Right ventricle myocardium superior (tissue), 1 donor: ENCODE data around the gene C5orf15. TPM values are rescaled to one million over a fixed set of nuclear protein-coding genes. Genes with fewer than 3 reads are reported as not detected.
"Not testable (repeated sequence)": the region's sequence is repeated elsewhere in the genome, so short reads cannot be mapped to it uniquely, and the experiment has no call there.

Experiments
- ATAC-seq: fragments of 200-7000 bp; cut with Tn5 transposase; one replicate; pipeline ENCODE4 v1.9.1; 2020; ENCODE audit warnings: mild to moderate bottlenecking; ENCODE audit not compliant: poor library complexity
- DNase-seq: peaks from one replicate; pipeline ENCODE4 v3.0.0-alpha.2; 2020
- intact Hi-C: fragments of 100-400 bp; cut with DNase I; formaldehyde crosslinking; loops from one replicate; pipeline ENCODE4 v1.11.2; 2022
- total RNA-seq: library from RNA; stranded (reverse); fragmentation: NEBNext Ultra II Directional; extraction: Animal tissue kit (Norgen Biotek cat#: 25700); gene quantifications from one replicate; pipeline ENCODE4 v1.2.1, GENCODE V29; 2021
- donor health status: DM: no; HTN: yes; CAD: no; lungs with severe emphysema.

C5orf15 gene
- total RNA-seq, 1 donor from 2014 or later: 34.8 TPM

DNA sequence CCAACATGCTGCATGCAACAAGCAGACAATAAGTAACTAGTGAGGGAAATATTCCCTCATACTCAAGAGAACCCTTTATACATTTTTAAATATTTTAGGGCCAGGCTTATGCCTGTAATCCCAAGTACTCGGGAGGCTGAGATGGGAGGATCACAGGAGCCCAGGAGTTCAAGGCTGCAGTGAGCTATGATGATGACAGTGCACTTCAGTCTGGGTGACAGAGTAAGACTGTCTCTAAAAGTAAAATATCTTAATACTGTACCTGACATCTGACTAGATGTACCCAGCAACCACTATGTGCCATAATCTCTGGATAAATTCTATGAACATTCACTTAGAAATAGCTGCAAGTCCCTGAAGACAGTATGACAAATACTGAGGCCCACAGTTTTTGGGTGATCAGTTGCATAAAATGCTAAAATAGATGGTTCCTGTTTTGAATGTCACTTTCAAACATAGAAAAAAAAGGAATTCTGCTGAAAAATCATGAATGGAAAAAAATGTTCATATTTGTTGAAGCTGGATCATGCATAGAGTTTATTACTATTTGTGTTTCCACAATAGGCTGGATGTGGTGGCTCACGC, 2.0 kb upstream of the C5orf15 start:
- intact Hi-C loops: no loop called here
- DNase-seq (no peak), ATAC-seq (no peak)

DNA sequence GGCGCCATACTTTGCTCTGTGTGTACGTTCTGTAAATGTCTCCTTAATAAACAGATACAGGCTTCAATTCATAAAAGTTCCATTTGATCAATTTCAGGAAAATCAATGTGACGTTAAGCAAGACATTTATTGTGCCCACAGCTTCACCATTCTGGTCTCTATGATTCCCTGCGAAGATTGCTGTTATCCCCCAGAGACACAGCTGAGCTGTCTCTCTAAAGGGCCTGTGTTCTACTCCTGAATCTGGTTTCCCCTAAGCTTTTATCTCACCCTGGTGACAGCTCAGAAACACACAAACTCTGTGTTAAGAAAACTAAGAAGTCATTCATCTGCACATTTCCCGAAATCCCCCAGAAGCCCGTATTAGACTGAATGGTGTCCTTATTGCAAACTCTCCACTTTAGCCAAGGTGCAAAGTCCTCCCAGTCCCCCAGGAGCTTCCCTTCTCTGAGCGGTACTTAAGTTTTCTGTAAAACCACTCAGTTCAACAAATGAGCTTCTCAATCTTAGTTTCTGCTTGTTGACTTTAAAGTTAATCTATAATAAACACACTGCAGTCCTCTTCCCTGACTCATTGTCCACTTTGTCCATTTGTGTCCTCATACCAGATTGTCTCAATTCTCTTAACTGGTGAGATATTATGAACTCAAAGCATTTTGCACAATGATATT, 1.4 kb upstream of the C5orf15 start:
- intact Hi-C loops: no loop called here
- ATAC-seq: no peak
- no peak for DNase-seq

DNA sequence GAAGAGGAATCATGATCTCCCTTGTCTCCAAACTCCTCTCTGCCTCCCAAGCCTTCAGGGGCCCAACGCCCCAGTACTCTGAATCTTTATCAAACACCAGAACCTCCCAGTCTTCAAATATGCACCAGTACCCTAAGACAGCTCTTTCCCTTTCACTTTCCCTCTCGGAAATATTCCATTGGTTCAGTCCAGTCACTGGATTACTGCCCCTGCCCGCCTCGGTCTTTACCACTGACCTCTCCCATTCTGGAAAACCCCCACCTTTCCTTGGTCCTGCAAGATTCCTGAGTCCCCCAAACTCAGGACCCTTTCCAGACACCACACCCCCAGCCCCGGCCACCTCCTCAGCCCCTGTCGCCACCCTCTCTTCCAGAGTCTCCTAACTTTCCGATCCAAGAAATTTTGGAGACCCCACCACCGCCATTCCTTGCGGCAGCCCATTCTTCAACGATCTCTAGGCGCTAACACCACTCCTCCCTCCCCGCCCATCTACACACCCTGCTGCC, 674 bp downstream of the C5orf15 start:
- DNase-seq (no peak), ATAC-seq (peak; percentile 32)
- intact Hi-C loops: no loop called here

DNA sequence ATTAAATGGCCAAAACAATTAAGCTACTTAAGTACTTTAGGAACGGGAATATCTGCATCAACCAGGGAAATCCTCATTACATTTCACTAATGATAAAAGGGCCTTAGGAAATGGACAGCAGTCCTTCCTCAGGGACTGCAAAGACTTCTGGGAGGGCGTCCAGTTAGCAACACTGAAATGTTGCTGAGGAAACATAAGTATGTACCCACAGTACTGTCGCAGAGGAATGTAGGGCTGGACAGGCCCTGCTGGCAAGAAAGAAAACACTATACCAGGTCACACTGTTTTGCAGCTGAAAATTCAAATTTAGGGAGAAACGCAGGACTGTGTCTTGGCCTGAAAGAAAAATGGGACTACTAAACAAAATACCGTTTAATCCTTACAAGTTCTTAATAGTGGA, 1.3 kb downstream of the C5orf15 start:
- ATAC-seq: peak; percentile 53
- intact Hi-C loops: no loop called here
- DNase-seq: no peak

DNA sequence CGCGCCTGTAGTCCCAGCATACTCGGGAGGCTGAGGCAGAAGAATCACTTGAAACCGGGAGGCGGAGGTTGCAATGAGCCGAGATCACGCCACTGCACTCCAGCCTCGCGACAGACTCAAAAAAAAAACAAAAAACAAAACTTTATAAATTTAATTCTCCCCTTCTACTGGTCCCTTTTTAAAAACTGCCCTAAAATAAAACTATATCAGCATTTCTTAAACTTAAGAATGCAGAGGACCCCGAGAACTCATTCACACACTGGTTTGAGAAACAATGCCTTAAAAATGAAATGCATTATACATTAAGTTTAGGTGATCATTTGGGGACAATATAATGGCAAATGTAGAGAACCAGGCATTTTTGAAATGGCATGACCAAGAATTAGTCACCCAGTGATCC, 2.3 kb downstream of the C5orf15 start:
- DNase-seq (no peak), ATAC-seq (no peak)
- intact Hi-C loops: no loop called here

DNA sequence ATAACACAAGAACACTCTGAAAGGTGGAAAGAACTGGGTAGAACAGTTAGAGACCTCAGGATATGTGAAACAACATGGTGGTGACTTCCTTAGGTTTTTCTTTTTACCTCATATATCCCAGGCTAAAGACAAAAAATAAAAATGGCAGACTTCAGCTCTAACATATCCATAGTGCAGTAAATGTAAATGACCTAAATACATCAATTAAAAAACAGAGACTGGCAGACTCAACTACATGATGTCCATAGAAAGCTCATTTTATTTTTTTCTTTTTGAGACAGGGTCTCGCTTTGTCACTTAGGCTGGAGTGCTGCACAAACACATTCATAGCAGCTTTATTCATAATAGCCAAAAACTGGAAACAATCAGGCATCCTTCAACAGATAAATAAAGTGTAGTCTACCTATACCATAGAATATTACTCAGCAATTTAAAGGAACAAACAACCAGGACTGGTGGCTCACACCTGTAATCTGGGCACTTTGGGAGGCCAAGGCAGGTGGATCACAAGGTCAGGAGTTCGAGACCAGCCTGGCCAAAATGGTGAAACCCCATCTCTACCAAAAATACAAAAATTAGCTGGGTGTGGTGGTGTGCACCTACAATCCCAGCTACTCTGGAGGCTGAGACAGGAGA, 4.8 kb downstream of the C5orf15 start:
- no peak for DNase-seq

DNA sequence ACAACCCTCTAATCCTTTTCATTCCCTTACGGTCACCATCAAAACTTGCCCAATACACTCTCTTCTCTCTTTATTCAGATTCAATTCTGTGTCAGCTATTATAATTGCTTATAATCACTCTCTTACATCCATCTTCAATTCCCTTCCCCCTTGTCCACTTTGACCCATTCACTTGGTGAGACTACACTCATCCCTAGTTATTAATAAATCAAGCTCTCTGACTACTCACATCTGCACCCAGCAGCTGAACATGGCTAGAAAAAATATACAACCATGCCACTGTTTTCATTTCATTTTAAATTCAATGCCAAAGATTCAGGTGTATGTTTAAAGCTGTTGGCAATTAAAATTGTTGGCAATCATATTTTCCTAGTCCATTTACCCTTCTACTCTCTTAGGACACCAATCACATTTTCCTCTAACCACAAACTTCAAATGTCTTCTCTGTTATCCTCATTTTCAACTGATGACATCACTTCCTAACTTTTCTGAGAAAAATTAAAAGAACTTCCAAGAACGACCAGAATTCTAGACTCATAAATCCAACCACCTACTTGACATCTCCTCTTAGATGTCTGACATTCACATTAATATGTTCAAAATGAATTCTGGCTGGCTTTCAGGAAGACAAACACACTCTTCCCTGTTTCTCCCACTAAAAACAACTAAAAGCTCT, 5.5 kb downstream of the C5orf15 start:
- DNase-seq: no peak
- intact Hi-C loops: no loop called here
- no peak for ATAC-seq

More for the DNA sequence above, 4.8 kb downstream of the C5orf15 start:
- no peak for ATAC-seq
- intact Hi-C loops: no loop called here

DNA sequence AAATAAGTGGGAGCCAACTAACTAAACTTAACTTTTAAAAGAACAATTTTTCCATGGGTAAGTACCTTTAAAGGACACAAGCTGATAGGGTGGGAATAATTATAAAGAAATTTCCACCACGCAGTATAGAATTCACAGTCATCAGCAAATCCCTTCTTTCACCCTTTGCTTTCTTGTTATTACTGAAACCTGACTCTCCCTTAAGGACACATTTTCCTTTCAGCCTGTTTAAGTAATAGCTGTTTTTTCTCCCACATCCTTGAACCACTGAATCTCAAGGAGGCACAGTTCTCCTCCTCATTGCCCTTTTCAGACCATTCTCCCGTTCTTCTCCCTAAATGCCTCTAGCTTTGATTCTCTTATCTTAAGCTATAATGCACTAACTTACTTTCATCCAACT, 6.3 kb downstream of the C5orf15 start:
- no peak for ATAC-seq
- DNase-seq: no peak
- intact Hi-C loops: no loop called here

DNA sequence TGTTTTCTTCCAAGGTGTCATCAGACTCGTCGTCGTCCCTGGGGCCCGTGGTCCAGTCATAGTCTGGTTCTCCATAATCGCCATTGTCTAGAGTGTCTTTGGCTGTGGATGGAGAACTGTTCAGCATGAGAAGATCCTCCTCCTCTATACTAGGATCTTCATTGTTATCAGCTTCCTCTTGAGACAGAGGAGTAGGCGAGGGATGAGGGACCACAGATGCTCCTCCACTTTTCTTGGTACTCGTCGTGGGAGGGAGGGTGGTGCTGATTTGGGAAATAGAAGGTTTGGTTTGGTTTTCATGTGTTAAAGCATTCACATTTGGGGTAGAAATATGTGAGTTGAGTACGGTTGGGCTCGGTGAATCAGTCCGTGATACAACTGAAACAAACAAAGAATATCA, 8.8 kb downstream of the C5orf15 start:
- intact Hi-C loops: no loop called here
- DNase-seq: no peak

DNA sequence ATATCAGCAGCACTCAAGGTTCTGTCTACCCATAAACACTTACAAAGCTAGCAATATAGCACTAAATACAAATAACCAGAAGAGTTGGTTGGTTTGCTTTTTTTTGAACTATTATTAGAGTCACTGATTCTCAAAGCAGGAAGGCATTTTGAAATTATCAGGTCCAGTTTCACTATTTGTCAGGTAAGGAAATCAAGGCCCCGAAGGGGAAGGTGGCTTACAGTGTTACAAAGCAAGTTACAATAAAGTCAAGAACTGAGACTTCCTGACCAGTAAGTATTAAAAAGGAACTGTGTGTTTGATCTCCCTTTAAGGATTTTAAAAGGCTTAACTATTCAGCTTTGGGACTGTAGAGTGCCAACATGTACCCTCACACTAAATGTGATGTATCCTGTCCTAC, 10.8 kb downstream of the C5orf15 start:
- ATAC-seq (no peak), DNase-seq (no peak)
- intact Hi-C loops: no loop called here

More for the DNA sequence above, 8.8 kb downstream of the C5orf15 start:
- ATAC-seq: no peak

DNA sequence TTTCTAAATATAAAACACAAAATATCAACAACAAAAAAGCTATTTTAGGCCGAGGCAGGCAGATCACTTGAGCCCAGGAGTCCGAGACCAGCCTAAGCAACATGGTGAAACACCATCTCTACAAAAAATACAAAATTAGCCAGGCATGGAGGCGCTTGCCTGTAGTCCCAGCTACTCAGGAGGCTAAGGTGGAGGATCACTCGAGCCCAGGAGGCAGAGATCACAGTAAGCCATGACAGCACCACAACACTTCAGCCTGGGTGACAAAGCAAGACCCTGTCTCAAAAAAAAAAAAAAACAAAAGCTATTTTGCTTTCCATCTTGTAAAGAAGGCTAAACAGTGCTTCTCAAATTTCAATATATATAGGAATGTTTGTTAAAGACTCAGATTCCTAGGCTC, 11.3 kb downstream of the C5orf15 start:
- DNase-seq (no peak), ATAC-seq (no peak)
- intact Hi-C loops: no loop called here

DNA sequence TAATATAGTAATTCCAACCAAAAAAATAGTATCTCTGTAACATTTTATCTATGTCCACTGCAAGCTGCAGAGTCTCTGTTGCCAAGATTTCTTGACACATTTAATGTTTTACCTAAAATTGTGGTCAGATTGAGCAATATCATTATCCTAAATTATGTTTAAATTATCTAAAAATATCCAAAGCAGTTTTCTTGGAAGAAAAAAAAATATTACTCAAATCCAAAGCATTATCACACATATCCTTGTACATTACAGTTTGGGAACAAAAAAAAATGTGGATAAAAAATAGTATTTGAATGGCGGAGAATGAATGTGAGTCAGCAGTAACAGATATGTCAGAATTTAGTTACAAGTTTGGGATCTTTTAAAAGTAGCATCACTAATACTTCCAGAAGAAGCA, 12.2 kb downstream of the C5orf15 start:
- intact Hi-C loops, ATAC-seq, DNase-seq: not testable (repeated sequence)

DNA sequence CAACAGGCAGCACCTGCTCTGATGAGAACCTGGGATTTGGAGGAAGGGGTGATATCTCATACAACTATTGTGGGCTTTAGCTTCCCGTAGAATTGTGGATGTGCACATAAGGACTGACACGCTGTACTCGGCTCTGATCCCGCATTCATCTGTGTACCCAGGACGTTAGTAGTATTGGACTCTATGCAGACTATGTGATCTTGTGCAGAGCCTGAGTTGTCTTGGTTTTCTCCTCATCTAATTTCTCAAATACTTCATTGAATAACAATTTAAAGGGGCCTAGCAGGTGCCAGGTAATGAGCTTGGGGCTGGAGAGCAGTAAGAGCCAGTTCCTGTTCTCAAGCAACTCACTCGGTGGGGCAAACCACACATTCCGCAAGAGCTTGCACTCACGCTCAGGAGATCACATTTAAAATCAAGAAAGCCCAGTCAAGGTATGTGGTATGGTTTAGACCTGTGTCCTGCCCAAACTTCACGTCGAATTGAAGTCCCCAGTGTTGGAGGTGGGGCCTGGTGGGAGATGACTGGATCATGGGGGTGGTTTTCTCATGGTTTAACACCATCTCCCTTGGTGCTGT, 14.8 kb downstream of the C5orf15 start:
- intact Hi-C loops: no loop called here
- ATAC-seq: peak; percentile 38

DNA sequence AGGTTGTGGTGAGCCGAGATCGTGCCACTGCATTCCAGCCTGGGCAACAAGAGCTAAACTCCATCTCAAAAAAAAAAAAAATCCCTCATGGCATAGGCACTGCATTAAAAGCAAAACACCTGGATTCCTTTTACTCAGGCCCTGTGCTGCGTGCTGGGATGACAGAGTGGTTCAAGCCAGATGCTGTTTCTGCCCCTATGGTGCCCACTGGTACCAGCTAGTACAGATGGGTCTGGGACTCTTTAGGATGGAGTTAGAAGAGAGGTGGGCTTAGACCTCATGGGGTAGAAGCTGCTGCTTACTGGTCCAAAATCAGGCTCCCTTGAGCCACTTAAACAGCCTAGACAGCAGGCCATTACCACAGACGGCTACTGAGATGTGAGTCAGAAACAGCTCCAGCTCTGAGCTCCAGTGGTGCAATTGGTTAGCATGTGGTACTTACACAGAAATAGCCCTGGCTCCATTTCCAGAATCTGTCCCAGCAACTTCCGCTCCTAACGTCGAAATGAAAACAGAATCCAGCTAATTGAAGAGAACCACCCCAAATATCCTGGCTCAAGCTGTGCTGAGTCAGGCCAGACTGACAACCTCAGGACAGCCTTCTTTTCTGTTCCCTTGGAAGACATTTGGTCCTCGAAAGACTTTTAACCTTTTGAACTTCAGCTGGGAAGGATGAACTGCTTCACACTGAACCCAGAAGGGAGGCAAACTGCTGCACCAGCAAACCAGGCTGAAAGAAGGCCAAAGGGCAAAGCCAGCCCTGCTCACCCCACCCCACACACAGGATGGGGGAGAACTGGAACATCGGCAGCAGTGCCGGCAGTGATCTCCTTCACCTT, 15.5 kb downstream of the C5orf15 start:
- intact Hi-C loops: no loop called here
- peak; percentile 55 for DNase-seq

More for the DNA sequence above, 14.8 kb downstream of the C5orf15 start:
- DNase-seq: no peak

DNA sequence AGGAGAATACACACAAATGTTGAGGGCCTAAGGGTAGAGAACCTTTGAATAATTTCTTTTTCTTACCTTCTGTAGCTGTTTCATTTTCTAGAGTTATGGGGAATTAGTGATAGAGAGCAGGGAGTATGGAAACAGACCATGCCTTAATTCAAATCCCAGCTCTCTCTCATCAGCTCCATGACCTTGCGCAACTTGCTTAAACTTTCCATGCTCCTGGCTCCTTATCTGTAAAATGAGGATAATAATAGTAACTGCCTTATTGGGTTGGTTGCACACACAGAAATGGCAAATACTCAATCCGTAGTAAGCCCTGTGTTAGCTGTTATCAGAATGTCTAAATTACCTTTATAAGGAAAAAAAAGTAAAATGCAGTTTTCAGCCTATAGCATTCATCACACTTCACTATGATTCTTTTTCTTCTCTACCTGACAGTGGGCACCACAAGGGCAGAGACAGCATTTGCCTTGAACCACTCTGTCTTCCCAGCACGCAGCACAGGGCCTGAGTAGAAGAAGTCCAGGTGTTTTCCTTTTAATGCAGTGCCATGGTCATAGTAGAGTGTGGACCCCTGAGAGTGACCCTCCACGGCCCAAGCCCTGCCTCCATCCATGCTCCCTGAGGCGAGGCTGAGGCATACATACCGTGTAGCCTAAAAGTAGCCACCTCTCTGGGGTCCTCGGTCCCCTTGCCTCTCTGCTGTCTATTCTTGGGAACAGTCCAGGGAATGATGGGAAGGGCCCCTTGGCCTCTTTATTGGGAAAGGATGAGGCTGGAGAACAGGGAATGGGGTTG, 17.4 kb downstream of the C5orf15 start:
- no peak for DNase-seq
- peak; percentile 73 for ATAC-seq
- intact Hi-C loops: no loop called here

More for the DNA sequence above, 15.5 kb downstream of the C5orf15 start:
- peak; percentile 90 for ATAC-seq

DNA sequence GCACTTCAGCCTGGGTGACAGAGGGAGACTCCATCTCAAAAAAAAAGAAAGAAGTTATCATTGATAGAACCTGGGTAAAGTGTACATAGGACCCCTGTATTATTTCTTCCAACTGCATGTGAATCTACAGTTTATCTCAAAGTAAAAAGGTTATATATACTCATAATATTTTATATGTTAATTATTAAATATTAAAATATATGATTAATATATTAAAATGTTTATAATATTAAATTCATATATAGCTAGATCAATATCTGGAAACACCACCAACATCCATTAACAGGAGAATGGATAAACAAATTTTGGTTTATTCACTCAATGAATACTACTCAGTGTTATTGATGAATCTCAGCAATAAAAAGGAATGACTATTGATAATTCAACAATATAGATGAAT, 19.7 kb downstream of the C5orf15 start:
- ATAC-seq: no peak
- no peak for DNase-seq
- intact Hi-C loops: loop anchor here (10.0 kb wide), 1 partner anchor 524 kb away; no protein-coding TSS in a partner anchor

DNA sequence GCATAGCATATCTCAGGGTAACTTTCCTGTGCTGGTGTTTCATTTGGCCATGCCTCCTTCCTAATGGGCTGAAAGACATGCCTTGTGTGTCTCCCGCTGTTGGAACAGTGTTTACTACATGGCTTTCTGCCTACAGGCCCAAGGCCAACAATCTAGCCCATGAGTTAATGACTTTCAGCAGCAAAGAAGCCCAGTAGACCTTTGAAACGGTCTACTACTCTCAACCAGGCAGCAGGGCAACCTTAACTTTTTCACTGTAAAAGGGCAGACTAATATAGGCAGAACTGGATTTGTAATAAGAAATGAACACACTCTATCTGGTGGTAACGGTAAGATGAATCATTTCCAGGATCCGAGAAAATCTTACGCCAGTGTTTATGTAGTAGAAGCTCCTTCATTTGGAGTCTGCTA, 21.0 kb downstream of the C5orf15 start:
- ATAC-seq: no peak
- no peak for DNase-seq
- intact Hi-C loops: loop anchor here (10.0 kb wide), 1 partner anchor 523 kb away; no protein-coding TSS in a partner anchor
